HEK293 (cell line): Measurements from ENCODE around the gene CD81.
A peak's percentile ranks its signal among the peaks of the same experiment; 100 is the strongest.

Experiments
- BCL11A ChIP-seq: fragments of 450-650 bp; formaldehyde crosslinking; IDR thresholded peaks from 2 replicates; pipeline ENCODE4 v1.5.1; 2016; ENCODE audit warnings: low read depth, missing biosample characterization, missing genetic modification characterization
- GLI2 ChIP-seq: fragments of 450-650 bp; formaldehyde crosslinking; IDR thresholded peaks from 2 replicates; pipeline ENCODE4; 2017; ENCODE audit warnings: missing biosample characterization, missing genetic modification characterization, low read depth, borderline replicate concordance
- GLIS1 ChIP-seq: fragments of 450-650 bp; formaldehyde crosslinking; IDR thresholded peaks from 2 replicates; pipeline ENCODE4 v1.5.1; 2016; ENCODE audit warnings: missing biosample characterization, missing genetic modification characterization
- KLF16 ChIP-seq: fragments of 450-650 bp; formaldehyde crosslinking; IDR thresholded peaks from 2 replicates; pipeline ENCODE4 v1.5.1; 2017; ENCODE audit warnings: missing biosample characterization, missing genetic modification characterization
- KLF7 ChIP-seq: fragments of 450-650 bp; formaldehyde crosslinking; IDR thresholded peaks from 2 replicates; pipeline ENCODE4 v1.5.1; 2016; ENCODE audit warnings: missing biosample characterization, missing genetic modification characterization, borderline replicate concordance
- SP7 ChIP-seq: fragments of 450-650 bp; formaldehyde crosslinking; IDR thresholded peaks from 2 replicates; pipeline ENCODE4 v1.5.1; 2016; ENCODE audit warnings: missing biosample characterization, missing genetic modification characterization
- YY1 ChIP-seq: fragments of 450-650 bp; formaldehyde crosslinking; IDR thresholded peaks from 2 replicates; pipeline ENCODE4 v1.5.1; 2018; ENCODE audit warnings: missing biosample characterization, missing genetic modification characterization
- ZBTB17 ChIP-seq: fragments of 450-650 bp; formaldehyde crosslinking; IDR thresholded peaks from 2 replicates; pipeline ENCODE4 v1.5.1; 2016; ENCODE audit warnings: missing biosample characterization, missing genetic modification characterization
- ZFP37 ChIP-seq: fragments of 450-650 bp; formaldehyde crosslinking; IDR thresholded peaks from 2 replicates; pipeline ENCODE4 v1.5.1; 2016; ENCODE audit warnings: missing biosample characterization, missing genetic modification characterization
- ZNF184 ChIP-seq: fragments of 450-650 bp; IDR thresholded peaks from 2 replicates; pipeline ENCODE4 v1.5.1; 2018; ENCODE audit warnings: missing biosample characterization, mild to moderate bottlenecking, missing genetic modification characterization
- ZNF324 ChIP-seq: fragments of 450-650 bp; formaldehyde crosslinking; IDR thresholded peaks from 2 replicates; pipeline ENCODE4 v1.5.1; 2016; ENCODE audit warnings: missing biosample characterization, missing genetic modification characterization
- ZNF416 ChIP-seq: fragments of 450-650 bp; formaldehyde crosslinking; IDR thresholded peaks from 2 replicates; pipeline ENCODE4 v1.5.1; 2016; ENCODE audit warnings: missing biosample characterization, missing genetic modification characterization
- ZNF510 ChIP-seq: fragments of 450-650 bp; formaldehyde crosslinking; IDR thresholded peaks from 2 replicates; pipeline ENCODE4 v1.5.1; 2018; ENCODE audit warnings: mild to moderate bottlenecking, missing genetic modification characterization, missing biosample characterization; ENCODE audit not compliant: insufficient replicate concordance
- ZNF76 ChIP-seq: fragments of 450-650 bp; formaldehyde crosslinking; IDR thresholded peaks from 2 replicates; pipeline ENCODE4; 2016; ENCODE audit warnings: low read depth, missing biosample characterization, missing genetic modification characterization, borderline replicate concordance
- ZNF777 ChIP-seq: fragments of 450-650 bp; formaldehyde crosslinking; IDR thresholded peaks from 2 replicates; pipeline ENCODE4 v1.5.1; 2017; ENCODE audit warnings: missing biosample characterization, missing genetic modification characterization, borderline replicate concordance
- ZNF792 ChIP-seq: fragments of 450-650 bp; formaldehyde crosslinking; IDR thresholded peaks from 2 replicates; pipeline ENCODE4 v1.5.1; 2016; ENCODE audit warnings: missing biosample characterization, missing genetic modification characterization
- ZXDB ChIP-seq: fragments of 450-650 bp; formaldehyde crosslinking; IDR thresholded peaks from 2 replicates; pipeline ENCODE4 v1.5.1; 2016; ENCODE audit warnings: missing biosample characterization, missing genetic modification characterization
- TF ChIP-seq, protein P1 (sequence below): fragments of 450-650 bp; formaldehyde crosslinking; IDR thresholded peaks from 2 replicates; pipeline ENCODE4 v1.5.1; 2016; ENCODE audit warnings: missing biosample characterization, missing genetic modification characterization
- TF ChIP-seq, protein P2 (sequence below): fragments of 450-650 bp; formaldehyde crosslinking; IDR thresholded peaks from 2 replicates; pipeline ENCODE4 v1.5.1; 2016; ENCODE audit warnings: missing biosample characterization, missing genetic modification characterization
- TF ChIP-seq, protein P3 (sequence below): fragments of 450-650 bp; formaldehyde crosslinking; IDR thresholded peaks from 2 replicates; pipeline ENCODE4 v1.5.1; 2016; ENCODE audit warnings: missing biosample characterization, missing genetic modification characterization
- TF ChIP-seq, protein P4 (sequence below): fragments of 450-650 bp; formaldehyde crosslinking; IDR thresholded peaks from 2 replicates; pipeline ENCODE4 v1.5.1; 2016; ENCODE audit warnings: missing biosample characterization, missing genetic modification characterization
- TF ChIP-seq, protein P5 (sequence below): fragments of 450-650 bp; formaldehyde crosslinking; conservative IDR thresholded peaks from 2 replicates; pipeline ENCODE4 v1.5.1; 2016; ENCODE audit warnings: low read depth, missing biosample characterization, missing genetic modification characterization
- TF ChIP-seq, protein P6 (sequence below): fragments of 450-650 bp; formaldehyde crosslinking; IDR thresholded peaks from 2 replicates; pipeline ENCODE4 v1.5.1; 2016; ENCODE audit warnings: missing biosample characterization, missing genetic modification characterization, low read depth

CD81 gene

DNA sequence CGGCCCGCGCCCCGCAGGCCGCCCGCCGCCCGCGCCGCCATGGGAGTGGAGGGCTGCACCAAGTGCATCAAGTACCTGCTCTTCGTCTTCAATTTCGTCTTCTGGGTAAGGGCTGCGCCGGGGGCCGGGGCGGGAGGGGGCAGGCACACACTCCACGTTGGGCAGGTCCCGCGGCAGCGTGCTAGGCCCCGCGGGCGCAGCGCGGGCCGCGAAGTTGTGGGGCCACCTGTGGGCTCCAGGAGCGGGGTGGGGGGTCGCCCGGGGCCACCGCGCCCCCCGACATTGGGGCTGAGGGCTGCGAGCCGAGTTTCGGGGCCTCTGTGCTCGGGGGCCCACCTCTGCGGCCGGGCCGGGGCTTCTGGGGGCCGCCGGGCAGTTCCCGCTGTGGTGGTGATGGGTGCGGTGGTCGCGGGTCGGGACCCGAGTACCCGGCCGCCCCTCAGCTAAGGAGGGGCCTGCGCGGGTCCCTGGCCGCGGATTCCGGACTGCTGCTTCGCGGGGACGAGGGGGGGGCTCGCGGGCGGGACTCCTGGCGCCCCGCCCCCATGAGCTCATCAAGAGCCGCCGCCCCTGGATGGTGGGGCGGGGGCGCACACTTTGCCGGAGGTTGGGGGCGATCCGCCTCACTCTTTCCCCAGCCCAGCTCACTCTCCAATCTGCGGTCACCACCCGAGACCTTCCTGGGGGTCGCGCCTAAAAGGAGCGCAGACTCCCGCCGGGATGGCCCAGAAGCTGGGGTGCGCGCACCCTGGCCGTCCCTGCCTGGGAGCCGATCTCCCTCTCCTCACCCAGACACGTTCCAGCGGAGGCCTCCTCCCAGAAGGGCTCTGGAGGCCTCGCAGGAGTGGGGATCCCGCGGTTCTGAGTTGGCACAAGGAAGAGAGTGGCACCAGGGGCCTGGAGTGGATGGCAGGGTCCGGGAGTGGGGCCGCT is 667 bp downstream of the CD81 start (continued):
- TF ChIP-seq, protein P1, sequence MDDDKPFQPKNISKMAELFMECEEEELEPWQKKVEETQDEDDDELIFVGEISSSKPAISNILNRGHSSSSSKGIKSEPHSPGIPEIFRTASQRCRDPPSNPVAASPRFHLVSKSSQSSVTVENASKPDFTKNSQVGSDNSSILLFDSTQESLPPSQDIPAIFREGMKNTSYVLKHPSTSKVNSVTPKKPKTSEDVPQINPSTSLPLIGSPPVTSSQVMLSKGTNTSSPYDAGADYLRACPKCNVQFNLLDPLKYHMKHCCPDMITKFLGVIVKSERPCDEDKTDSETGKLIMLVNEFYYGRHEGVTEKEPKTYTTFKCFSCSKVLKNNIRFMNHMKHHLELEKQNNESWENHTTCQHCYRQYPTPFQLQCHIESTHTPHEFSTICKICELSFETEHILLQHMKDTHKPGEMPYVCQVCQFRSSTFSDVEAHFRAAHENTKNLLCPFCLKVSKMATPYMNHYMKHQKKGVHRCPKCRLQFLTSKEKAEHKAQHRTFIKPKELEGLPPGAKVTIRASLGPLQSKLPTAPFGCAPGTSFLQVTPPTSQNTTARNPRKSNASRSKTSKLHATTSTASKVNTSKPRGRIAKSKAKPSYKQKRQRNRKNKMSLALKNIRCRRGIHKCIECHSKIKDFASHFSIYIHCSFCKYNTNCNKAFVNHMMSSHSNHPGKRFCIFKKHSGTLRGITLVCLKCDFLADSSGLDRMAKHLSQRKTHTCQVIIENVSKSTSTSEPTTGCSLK (tag by site-specific recombination): no peak
- TF ChIP-seq, protein P2, sequence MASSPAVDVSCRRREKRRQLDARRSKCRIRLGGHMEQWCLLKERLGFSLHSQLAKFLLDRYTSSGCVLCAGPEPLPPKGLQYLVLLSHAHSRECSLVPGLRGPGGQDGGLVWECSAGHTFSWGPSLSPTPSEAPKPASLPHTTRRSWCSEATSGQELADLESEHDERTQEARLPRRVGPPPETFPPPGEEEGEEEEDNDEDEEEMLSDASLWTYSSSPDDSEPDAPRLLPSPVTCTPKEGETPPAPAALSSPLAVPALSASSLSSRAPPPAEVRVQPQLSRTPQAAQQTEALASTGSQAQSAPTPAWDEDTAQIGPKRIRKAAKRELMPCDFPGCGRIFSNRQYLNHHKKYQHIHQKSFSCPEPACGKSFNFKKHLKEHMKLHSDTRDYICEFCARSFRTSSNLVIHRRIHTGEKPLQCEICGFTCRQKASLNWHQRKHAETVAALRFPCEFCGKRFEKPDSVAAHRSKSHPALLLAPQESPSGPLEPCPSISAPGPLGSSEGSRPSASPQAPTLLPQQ (tag by site-specific recombination): 0 out of 2 replicates have a peak, but pooled peaks have one; percentile 30
- TF ChIP-seq, protein P3, sequence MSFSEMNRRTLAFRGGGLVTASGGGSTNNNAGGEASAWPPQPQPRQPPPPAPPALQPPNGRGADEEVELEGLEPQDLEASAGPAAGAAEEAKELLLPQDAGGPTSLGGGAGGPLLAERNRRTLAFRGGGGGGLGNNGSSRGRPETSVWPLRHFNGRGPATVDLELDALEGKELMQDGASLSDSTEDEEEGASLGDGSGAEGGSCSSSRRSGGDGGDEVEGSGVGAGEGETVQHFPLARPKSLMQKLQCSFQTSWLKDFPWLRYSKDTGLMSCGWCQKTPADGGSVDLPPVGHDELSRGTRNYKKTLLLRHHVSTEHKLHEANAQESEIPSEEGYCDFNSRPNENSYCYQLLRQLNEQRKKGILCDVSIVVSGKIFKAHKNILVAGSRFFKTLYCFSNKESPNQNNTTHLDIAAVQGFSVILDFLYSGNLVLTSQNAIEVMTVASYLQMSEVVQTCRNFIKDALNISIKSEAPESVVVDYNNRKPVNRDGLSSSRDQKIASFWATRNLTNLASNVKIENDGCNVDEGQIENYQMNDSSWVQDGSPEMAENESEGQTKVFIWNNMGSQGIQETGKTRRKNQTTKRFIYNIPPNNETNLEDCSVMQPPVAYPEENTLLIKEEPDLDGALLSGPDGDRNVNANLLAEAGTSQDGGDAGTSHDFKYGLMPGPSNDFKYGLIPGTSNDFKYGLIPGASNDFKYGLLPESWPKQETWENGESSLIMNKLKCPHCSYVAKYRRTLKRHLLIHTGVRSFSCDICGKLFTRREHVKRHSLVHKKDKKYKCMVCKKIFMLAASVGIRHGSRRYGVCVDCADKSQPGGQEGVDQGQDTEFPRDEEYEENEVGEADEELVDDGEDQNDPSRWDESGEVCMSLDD (tag by site-specific recombination): peak; percentile 77
- TF ChIP-seq KLF7 (peak; percentile 76; the same call in 1 of the 2 replicates), BCL11A (tag by site-specific recombination) (no peak), KLF16 (tag by site-specific recombination) (peak; percentile 47), ZXDB (peak; percentile 83), ZNF777 (no peak), ZFP37 (tag by site-specific recombination) (no peak), ZNF792 (tag by site-specific recombination) (no peak), ZNF184 (tag by site-specific recombination) (no peak), SP7 (tag by site-specific recombination) (no peak), YY1 (no peak), ZNF510 (tag by site-specific recombination) (no peak), ZNF324 (tag by site-specific recombination) (no peak), ZNF416 (tag by site-specific recombination) (no peak), GLI2 (no peak), ZNF76 (tag by site-specific recombination) (no peak), ZBTB17 (0 out of 2 replicates have a peak, but pooled peaks have one; percentile 13), GLIS1 (tag by site-specific recombination) (peak; percentile 75)
- TF ChIP-seq, protein P4, sequence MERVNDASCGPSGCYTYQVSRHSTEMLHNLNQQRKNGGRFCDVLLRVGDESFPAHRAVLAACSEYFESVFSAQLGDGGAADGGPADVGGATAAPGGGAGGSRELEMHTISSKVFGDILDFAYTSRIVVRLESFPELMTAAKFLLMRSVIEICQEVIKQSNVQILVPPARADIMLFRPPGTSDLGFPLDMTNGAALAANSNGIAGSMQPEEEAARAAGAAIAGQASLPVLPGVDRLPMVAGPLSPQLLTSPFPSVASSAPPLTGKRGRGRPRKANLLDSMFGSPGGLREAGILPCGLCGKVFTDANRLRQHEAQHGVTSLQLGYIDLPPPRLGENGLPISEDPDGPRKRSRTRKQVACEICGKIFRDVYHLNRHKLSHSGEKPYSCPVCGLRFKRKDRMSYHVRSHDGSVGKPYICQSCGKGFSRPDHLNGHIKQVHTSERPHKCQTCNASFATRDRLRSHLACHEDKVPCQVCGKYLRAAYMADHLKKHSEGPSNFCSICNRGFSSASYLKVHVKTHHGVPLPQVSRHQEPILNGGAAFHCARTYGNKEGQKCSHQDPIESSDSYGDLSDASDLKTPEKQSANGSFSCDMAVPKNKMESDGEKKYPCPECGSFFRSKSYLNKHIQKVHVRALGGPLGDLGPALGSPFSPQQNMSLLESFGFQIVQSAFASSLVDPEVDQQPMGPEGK (tag by site-specific recombination): peak; percentile 79
- TF ChIP-seq, protein P5, sequence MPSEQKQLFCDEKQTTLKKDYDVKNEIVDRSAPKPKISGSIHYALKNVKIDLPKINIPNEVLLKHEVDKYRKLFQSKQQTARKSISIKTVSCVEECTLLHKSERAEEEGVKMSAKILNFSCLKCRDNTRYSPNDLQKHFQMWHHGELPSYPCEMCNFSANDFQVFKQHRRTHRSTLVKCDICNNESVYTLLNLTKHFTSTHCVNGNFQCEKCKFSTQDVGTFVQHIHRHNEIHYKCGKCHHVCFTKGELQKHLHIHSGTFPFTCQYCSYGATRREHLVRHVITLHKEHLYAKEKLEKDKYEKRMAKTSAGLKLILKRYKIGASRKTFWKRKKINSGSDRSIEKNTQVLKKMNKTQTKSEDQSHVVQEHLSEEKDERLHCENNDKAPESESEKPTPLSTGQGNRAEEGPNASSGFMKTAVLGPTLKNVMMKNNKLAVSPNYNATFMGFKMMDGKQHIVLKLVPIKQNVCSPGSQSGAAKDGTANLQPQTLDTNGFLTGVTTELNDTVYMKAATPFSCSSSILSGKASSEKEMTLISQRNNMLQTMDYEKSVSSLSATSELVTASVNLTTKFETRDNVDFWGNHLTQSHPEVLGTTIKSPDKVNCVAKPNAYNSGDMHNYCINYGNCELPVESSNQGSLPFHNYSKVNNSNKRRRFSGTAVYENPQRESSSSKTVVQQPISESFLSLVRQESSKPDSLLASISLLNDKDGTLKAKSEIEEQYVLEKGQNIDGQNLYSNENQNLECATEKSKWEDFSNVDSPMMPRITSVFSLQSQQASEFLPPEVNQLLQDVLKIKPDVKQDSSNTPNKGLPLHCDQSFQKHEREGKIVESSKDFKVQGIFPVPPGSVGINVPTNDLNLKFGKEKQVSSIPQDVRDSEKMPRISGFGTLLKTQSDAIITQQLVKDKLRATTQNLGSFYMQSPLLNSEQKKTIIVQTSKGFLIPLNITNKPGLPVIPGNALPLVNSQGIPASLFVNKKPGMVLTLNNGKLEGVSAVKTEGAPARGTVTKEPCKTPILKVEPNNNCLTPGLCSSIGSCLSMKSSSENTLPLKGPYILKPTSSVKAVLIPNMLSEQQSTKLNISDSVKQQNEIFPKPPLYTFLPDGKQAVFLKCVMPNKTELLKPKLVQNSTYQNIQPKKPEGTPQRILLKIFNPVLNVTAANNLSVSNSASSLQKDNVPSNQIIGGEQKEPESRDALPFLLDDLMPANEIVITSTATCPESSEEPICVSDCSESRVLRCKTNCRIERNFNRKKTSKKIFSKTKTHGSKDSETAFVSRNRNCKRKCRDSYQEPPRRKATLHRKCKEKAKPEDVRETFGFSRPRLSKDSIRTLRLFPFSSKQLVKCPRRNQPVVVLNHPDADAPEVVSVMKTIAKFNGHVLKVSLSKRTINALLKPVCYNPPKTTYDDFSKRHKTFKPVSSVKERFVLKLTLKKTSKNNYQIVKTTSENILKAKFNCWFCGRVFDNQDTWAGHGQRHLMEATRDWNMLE (tag by site-specific recombination): no peak
- TF ChIP-seq, protein P6, sequence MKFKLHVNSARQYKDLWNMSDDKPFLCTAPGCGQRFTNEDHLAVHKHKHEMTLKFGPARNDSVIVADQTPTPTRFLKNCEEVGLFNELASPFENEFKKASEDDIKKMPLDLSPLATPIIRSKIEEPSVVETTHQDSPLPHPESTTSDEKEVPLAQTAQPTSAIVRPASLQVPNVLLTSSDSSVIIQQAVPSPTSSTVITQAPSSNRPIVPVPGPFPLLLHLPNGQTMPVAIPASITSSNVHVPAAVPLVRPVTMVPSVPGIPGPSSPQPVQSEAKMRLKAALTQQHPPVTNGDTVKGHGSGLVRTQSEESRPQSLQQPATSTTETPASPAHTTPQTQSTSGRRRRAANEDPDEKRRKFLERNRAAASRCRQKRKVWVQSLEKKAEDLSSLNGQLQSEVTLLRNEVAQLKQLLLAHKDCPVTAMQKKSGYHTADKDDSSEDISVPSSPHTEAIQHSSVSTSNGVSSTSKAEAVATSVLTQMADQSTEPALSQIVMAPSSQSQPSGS (tag by site-specific recombination): 0 out of 2 replicates have a peak, but pooled peaks have one; percentile 17
